Endothelial cell of hepatic sinusoid (primary cell): ENCODE data around the gene C10orf67.
"Not testable (repeated sequence)": the region's sequence is repeated elsewhere in the genome, so short reads cannot be mapped to it uniquely, and the experiment has no call there.

Source experiments
- in situ Hi-C: cut with HindIII; loops from 2 replicates; pipeline ENCODE4 v1.10.0; 2017; ENCODE audit warnings: low sequenced_read_pairs

Gene C10orf67

GRCh38 chr10:23281044-23281433 lies 63.6 kb downstream of the C10orf67 start:
- in situ Hi-C loops = no loop called here

GRCh38 chr10:23280419-23281043 lies 64.1 kb downstream of the C10orf67 start:
- in situ Hi-C loops = no loop called here

- in situ Hi-C loops = no loop called here
Observed at GRCh38 chr10:23275355-23275754, 69.2 kb downstream of the C10orf67 start.

- in situ Hi-C loops = not testable (repeated sequence)
Observed at GRCh38 chr10:23274179-23274578, 70.4 kb downstream of the C10orf67 start.

GRCh38 chr10:23270531-23270930 lies 74.1 kb downstream of the C10orf67 start:
- in situ Hi-C loops = no loop called here

- in situ Hi-C loops = no loop called here
Observed at GRCh38 chr10:23263441-23264164, 81.0 kb downstream of the C10orf67 start.

- in situ Hi-C loops = no loop called here
Observed at GRCh38 chr10:23262928-23263327, 81.7 kb downstream of the C10orf67 start.

- in situ Hi-C loops = no loop called here
Observed at GRCh38 chr10:23258516-23258915, 86.1 kb downstream of the C10orf67 start.

- in situ Hi-C loops = no loop called here
Observed at GRCh38 chr10:23253780-23254179, 90.8 kb downstream of the C10orf67 start.

- in situ Hi-C loops = not testable (repeated sequence)
Observed at GRCh38 chr10:23252859-23253258, 91.7 kb downstream of the C10orf67 start.

GRCh38 chr10:23241779-23242178 lies 102.8 kb downstream of the C10orf67 start:
- in situ Hi-C loops = not testable (repeated sequence)

GRCh38 chr10:23238015-23238414 lies 106.6 kb downstream of the C10orf67 start:
- in situ Hi-C loops = no loop called here

GRCh38 chr10:23230582-23230981 lies 114.0 kb downstream of the C10orf67 start:
- in situ Hi-C loops = no loop called here

GRCh38 chr10:23217471-23217870 lies 127.1 kb downstream of the C10orf67 start:
- in situ Hi-C loops = no loop called here

GRCh38 chr10:23205972-23206642 lies 138.5 kb downstream of the C10orf67 start:
- in situ Hi-C loops = no loop called here

GRCh38 chr10:23204773-23205172 lies 139.8 kb downstream of the C10orf67 start:
- in situ Hi-C loops = no loop called here

GRCh38 chr10:23203369-23204325 lies 140.9 kb downstream of the C10orf67 start:
- in situ Hi-C loops = no loop called here

- in situ Hi-C loops = no loop called here
Observed at GRCh38 chr10:23202779-23203178, 141.8 kb downstream of the C10orf67 start.

- in situ Hi-C loops = no loop called here
Observed at GRCh38 chr10:23201837-23202236, 142.8 kb downstream of the C10orf67 start.

GRCh38 chr10:23200997-23201652 lies 143.5 kb downstream of the C10orf67 start:
- in situ Hi-C loops = no loop called here
